Activated CD4-positive, alpha-beta T cell treated with anti-CD3 and anti-CD28 coated beads for 36 hours (primary cell): ENCODE measurements around the gene FAM217B. TPM values are rescaled to one million over a fixed set of nuclear protein-coding genes. Genes with fewer than 3 reads are reported as not detected.

ENCODE experiments used
- ATAC-seq: fragments of 200-7000 bp; cut with Tn5 transposase; one replicate; pipeline ENCODE4 v1.10.0; 2021; ENCODE audit warnings: mild to moderate bottlenecking, moderate library complexity
- CTCF ChIA-PET: fragments of 350-600 bp; sonication (Branson Sonifier 250); formaldehyde crosslinking; loops from one replicate; lab custom pipeline; 2021; ENCODE audit warnings: antibody characterized with exemption; lab: Charles Lee
- POLR2A ChIA-PET: fragments of 350-600 bp; sonication (Branson Sonifier 250); formaldehyde crosslinking; loops from one replicate; lab custom pipeline; 2021; ENCODE audit warnings: antibody characterized with exemption, inconsistent platforms; lab: Charles Lee
- DNase-seq: peaks from one replicate; pipeline ENCODE4 v3.0.0-alpha.2; 2020
- H3K27ac Mint-ChIP-seq: one replicate; pipeline ENCODE4 v1.8.0; 2021; ENCODE audit warnings: mixed read lengths
- H3K27me3 Mint-ChIP-seq: one replicate; pipeline ENCODE4 v1.8.0; 2021; ENCODE audit warnings: mixed read lengths
- H3K36me3 Mint-ChIP-seq: one replicate; pipeline ENCODE4 v1.8.0; 2021; ENCODE audit warnings: low read depth, mixed read lengths
- H3K4me1 Mint-ChIP-seq: one replicate; pipeline ENCODE4 v1.8.0; 2021; ENCODE audit warnings: mixed read lengths
- H3K4me3 Mint-ChIP-seq: one replicate; pipeline ENCODE4 v1.8.0; 2021; ENCODE audit warnings: mild to moderate bottlenecking, moderate library complexity, mixed read lengths
- H3K9me3 Mint-ChIP-seq: one replicate; pipeline ENCODE4 v1.8.0; 2021; ENCODE audit warnings: low read depth, mixed read lengths
- intact Hi-C, 2 experiments: fragments of 100-400 bp; cut with DNase I in 1 of 2; cut with micrococcal nuclease in 1 of 2; formaldehyde crosslinking; loops; one replicate each; pipeline versions ENCODE4 v1.14.2 to v1.15.1; 2022 to 2024; cut with DNase I, micrococcal nuclease
- total RNA-seq, 2 experiments: library from RNA; stranded (reverse); gene quantifications; one replicate each; pipeline ENCODE4 v1.2.3, GENCODE V29; 2021

The FAM217B gene
- total RNA-seq, 2 experiments from 2014 or later = 25.6 to 33.2 TPM

- H3K9me3 Mint-ChIP-seq = no peaks in the 10 kb centered on the region
- intact Hi-C loops = no loop called here
- H3K4me3 Mint-ChIP-seq = peak overlapping the region; percentile 90
- CTCF ChIA-PET = interaction anchor here (0.7 to 1.7 kb wide), 7 partner anchors 8 to 220 kb away, joined by 3 to 5 read pairs (median 3); no protein-coding TSS in a partner anchor
- no peaks in the 10 kb centered on the region for H3K27me3 Mint-ChIP-seq
- DNase-seq (peak; percentile 17), ATAC-seq (no peak)
- H3K4me1 Mint-ChIP-seq = peaks cover 37% of the 10 kb centered on the region
- peaks cover 14% of the 10 kb centered on the region for H3K36me3 Mint-ChIP-seq
- no peak overlapping the region for H3K27ac Mint-ChIP-seq
- POLR2A ChIA-PET = no interaction called here
Observed at GRCh38 chr20:59939052-59939878, 924 bp upstream of the FAM217B start.

- peak overlapping the region; percentile 90 for H3K4me3 Mint-ChIP-seq
- H3K9me3 Mint-ChIP-seq = no peaks in the 10 kb centered on the region
- H3K27ac Mint-ChIP-seq = peak overlapping the region; percentile 78
- no peak for DNase-seq
- peaks cover 36% of the 10 kb centered on the region for H3K4me1 Mint-ChIP-seq
- H3K36me3 Mint-ChIP-seq = peaks cover 18% of the 10 kb centered on the region
- intact Hi-C loops = loop anchor here (1.0 to 10.0 kb wide), 5 partner anchors 8 to 1048 kb away; no protein-coding TSS in a partner anchor
- ChIA-PET POLR2A (interaction anchor here (1.0 kb wide), 1 partner anchor 81 kb away, joined by 6 read pairs; no protein-coding TSS in a partner anchor), CTCF (interaction anchor here (0.5 to 1.7 kb wide), 8 partner anchors 8 to 904 kb away, joined by 3 to 5 read pairs (median 3); no protein-coding TSS in a partner anchor)
- peak; percentile 16 for ATAC-seq
- no peaks in the 10 kb centered on the region for H3K27me3 Mint-ChIP-seq
Observed at GRCh38 chr20:59939879-59940128, 385 bp upstream of the FAM217B start.

- ChIA-PET CTCF (interaction anchor here (0.6 to 1.7 kb wide), 7 partner anchors 8 to 1658 kb away, joined by 3 to 6 read pairs (median 3); no protein-coding TSS in a partner anchor), POLR2A (interaction anchor here (1.0 kb wide), 1 partner anchor 80 kb away, joined by 6 read pairs; no protein-coding TSS in a partner anchor)
- DNase-seq (no peak), ATAC-seq (peak; percentile 8)
- Mint-ChIP-seq H3K27ac (peak overlapping the region; percentile 95), H3K4me3 (peak overlapping the region; percentile 90), H3K9me3 (no peaks in the 10 kb centered on the region), H3K36me3 (peaks cover 21% of the 10 kb centered on the region), H3K4me1 (peaks cover 41% of the 10 kb centered on the region), H3K27me3 (no peaks in the 10 kb centered on the region)
- intact Hi-C loops = loop anchor here (1.0 to 10.0 kb wide), 5 partner anchors 7 to 1049 kb away; no protein-coding TSS in a partner anchor
Observed at GRCh38 chr20:59940956-59941294, 736 bp downstream of the FAM217B start.

GRCh38 chr20:59942245-59942644 is 2.1 kb downstream of the FAM217B start:
- Mint-ChIP-seq H3K4me3 (no peak overlapping the region), H3K9me3 (no peaks in the 10 kb centered on the region), H3K27ac (no peak overlapping the region), H3K4me1 (peaks cover 42% of the 10 kb centered on the region), H3K27me3 (no peaks in the 10 kb centered on the region), H3K36me3 (peaks cover 21% of the 10 kb centered on the region)
- POLR2A ChIA-PET = no interaction called here
- ATAC-seq = no peak
- CTCF ChIA-PET = interaction anchor here (0.7 kb wide), 1 partner anchor 13 kb away, joined by 3 read pairs; no protein-coding TSS in a partner anchor
- DNase-seq = no peak
- intact Hi-C loops = loop anchor here in 1 of 2 experiments (5.0 to 10.0 kb wide), 2 partner anchors 263 to 1050 kb away; no protein-coding TSS in a partner anchor

- H3K4me3 Mint-ChIP-seq = no peak overlapping the region
- peaks cover 14% of the 10 kb centered on the region for H3K36me3 Mint-ChIP-seq
- intact Hi-C loops = loop anchor here in 1 of 2 experiments (5.0 to 10.0 kb wide), 3 partner anchors 260 to 1178 kb away; no protein-coding TSS in a partner anchor
- POLR2A ChIA-PET = interaction anchor here (0.7 kb wide), 1 partner anchor 141 kb away, joined by 6 read pairs; no protein-coding TSS in a partner anchor
- H3K9me3 Mint-ChIP-seq = no peaks in the 10 kb centered on the region
- CTCF ChIA-PET = interaction anchor here (0.6 to 6.2 kb wide), 5 partner anchors 9 to 327 kb away, joined by 3 to 48 read pairs (median 5); partner anchors contain the start of gene SYCP2
- DNase-seq = no peak
- ATAC-seq = no peak
- peaks cover 41% of the 10 kb centered on the region for H3K4me1 Mint-ChIP-seq
- no peak overlapping the region for H3K27ac Mint-ChIP-seq
- H3K27me3 Mint-ChIP-seq = no peaks in the 10 kb centered on the region
Observed at GRCh38 chr20:59944726-59945125, 4.5 kb downstream of the FAM217B start.

GRCh38 chr20:59945175-59945574 is 5.0 kb downstream of the FAM217B start:
- POLR2A ChIA-PET = interaction anchor here (0.6 kb wide), 1 partner anchor 79 kb away, joined by 5 read pairs; no protein-coding TSS in a partner anchor
- no peak for DNase-seq

GRCh38 chr20:59945731-59946130 is 5.5 kb downstream of the FAM217B start:
- intact Hi-C loops = loop anchor here in 1 of 2 experiments (5.0 to 10.0 kb wide), 2 partner anchors 259 to 1177 kb away; no protein-coding TSS in a partner anchor
- no peak for ATAC-seq
- no peak overlapping the region for H3K4me3 Mint-ChIP-seq
- peaks cover 14% of the 10 kb centered on the region for H3K36me3 Mint-ChIP-seq
- no peak for DNase-seq
- H3K27me3 Mint-ChIP-seq = no peaks in the 10 kb centered on the region
- peaks cover 41% of the 10 kb centered on the region for H3K4me1 Mint-ChIP-seq
- H3K27ac Mint-ChIP-seq = no peak overlapping the region
- CTCF ChIA-PET = interaction anchor here (0.7 to 6.2 kb wide), 4 partner anchors 10 to 211 kb away, joined by 3 to 48 read pairs (median 4); partner anchors contain the start of gene SYCP2
- no peaks in the 10 kb centered on the region for H3K9me3 Mint-ChIP-seq
- POLR2A ChIA-PET = interaction anchor here (0.6 kb wide), 1 partner anchor 80 kb away, joined by 5 read pairs; no protein-coding TSS in a partner anchor

More at GRCh38 chr20:59945175-59945574, 5.0 kb downstream of the FAM217B start:
- Mint-ChIP-seq H3K9me3 (no peaks in the 10 kb centered on the region), H3K4me3 (no peak overlapping the region), H3K36me3 (peaks cover 14% of the 10 kb centered on the region), H3K27ac (no peak overlapping the region), H3K27me3 (no peaks in the 10 kb centered on the region), H3K4me1 (peaks cover 41% of the 10 kb centered on the region)
- ATAC-seq = no peak
- CTCF ChIA-PET = interaction anchor here (0.7 to 6.2 kb wide), 5 partner anchors 10 to 211 kb away, joined by 3 to 48 read pairs (median 4); partner anchors contain the start of gene SYCP2
- intact Hi-C loops = loop anchor here in 1 of 2 experiments (5.0 to 10.0 kb wide), 2 partner anchors 260 to 1177 kb away; no protein-coding TSS in a partner anchor

GRCh38 chr20:59947376-59947775 is 7.2 kb downstream of the FAM217B start:
- DNase-seq (no peak), ATAC-seq (no peak)
- H3K27me3 Mint-ChIP-seq = no peaks in the 10 kb centered on the region
- no peak overlapping the region for H3K27ac Mint-ChIP-seq
- H3K4me1 Mint-ChIP-seq = peaks cover 28% of the 10 kb centered on the region
- no peak overlapping the region for H3K4me3 Mint-ChIP-seq
- ChIA-PET POLR2A (no interaction called here), CTCF (interaction anchor here (3.0 to 6.2 kb wide), 2 partner anchors 12 to 110 kb away, joined by 16 to 48 read pairs; partner anchors contain the start of gene SYCP2)
- intact Hi-C loops = loop anchor here in 1 of 2 experiments (5.0 to 10.0 kb wide), 2 partner anchors 257 to 1175 kb away; no protein-coding TSS in a partner anchor
- no peaks in the 10 kb centered on the region for H3K9me3 Mint-ChIP-seq
- peaks cover 9% of the 10 kb centered on the region for H3K36me3 Mint-ChIP-seq

GRCh38 chr20:59948212-59948611 is 8.0 kb downstream of the FAM217B start:
- peak overlapping the region; percentile 93 for H3K27ac Mint-ChIP-seq
- POLR2A ChIA-PET = interaction anchor here (0.9 kb wide), 1 partner anchor 13 kb away, joined by 4 read pairs; no protein-coding TSS in a partner anchor
- no peaks in the 10 kb centered on the region for H3K27me3 Mint-ChIP-seq
- H3K9me3 Mint-ChIP-seq = no peaks in the 10 kb centered on the region
- no peak overlapping the region for H3K4me3 Mint-ChIP-seq
- CTCF ChIA-PET = interaction anchor here (0.5 to 6.2 kb wide), 5 partner anchors 7 to 109 kb away, joined by 3 to 48 read pairs (median 4); partner anchors contain the start of genes CDH26 and SYCP2
- no peak for DNase-seq
- intact Hi-C loops = loop anchor here (1.0 to 10.0 kb wide), 6 partner anchors 8 to 1281 kb away; partner anchors contain the start of genes FAM217B (in 1 of the 2) and PPP1R3D (in 1 of the 2)
- ATAC-seq = no peak
- peaks cover 9% of the 10 kb centered on the region for H3K36me3 Mint-ChIP-seq
- peaks cover 27% of the 10 kb centered on the region for H3K4me1 Mint-ChIP-seq

GRCh38 chr20:59948828-59949720 is 8.9 kb downstream of the FAM217B start:
- no peaks in the 10 kb centered on the region for H3K27me3 Mint-ChIP-seq
- peak overlapping the region; percentile 93 for H3K27ac Mint-ChIP-seq
- peaks cover 8% of the 10 kb centered on the region for H3K36me3 Mint-ChIP-seq
- ATAC-seq (peak; percentile 74), DNase-seq (peak; percentile 39)
- peaks cover 27% of the 10 kb centered on the region for H3K4me1 Mint-ChIP-seq
- intact Hi-C loops = loop anchor here (1.0 to 10.0 kb wide), 6 partner anchors 9 to 1280 kb away; partner anchors contain the start of genes FAM217B (in 2 of the 2) and PPP1R3D (in 2 of the 2)
- H3K4me3 Mint-ChIP-seq = peak overlapping the region; percentile 13
- H3K9me3 Mint-ChIP-seq = no peaks in the 10 kb centered on the region
- POLR2A ChIA-PET = interaction anchor here (0.9 kb wide), 1 partner anchor 14 kb away, joined by 4 read pairs; no protein-coding TSS in a partner anchor
- CTCF ChIA-PET = interaction anchor here (0.5 to 6.2 kb wide), 11 partner anchors 8 to 191 kb away, joined by 3 to 48 read pairs (median 4); partner anchors contain the start of genes CDH26, FAM217B, PPP1R3D and SYCP2
